ENCODE measurements around the gene ZNF628. TPM values are rescaled to one million over a fixed set of nuclear protein-coding genes. Genes with fewer than 3 reads are reported as not detected.

ZNF628 gene
- total RNA-seq, 4 donors from 2014 or later, result 2.1 to 12.0 (median 6.5) TPM

- Histone ChIP-seq H3K4me1 (peaks cover 0 to 13% of the 10 kb centered on the region in 2 donors), H3K36me3 (no peaks in the 10 kb centered on the region), H3K9me3 (no peaks in the 10 kb centered on the region), H3K27ac (peak overlapping the region; percentile 47 to 63 (median 54)), H3K27me3 (no peaks in the 10 kb centered on the region), H3K4me3 (replicated peaks in 1 of 3) (peak overlapping the region in 2 of 3 donors; percentile 35 to 60)
- WGBS, 2 donors, result 15 to 18% methylated on average over 15 to 27 of the region's 27 CpGs
- no peak for DNase-seq
- TF ChIP-seq POLR2A (IDR thresholded peaks at IDR 0.05) (peak in 1 of 2 donors; percentile 67), CTCF (IDR thresholded peaks at IDR 0.05) (no peak)
- intact Hi-C loops (cut with DNase I), result loop anchor here (2.0 kb wide), 1 partner anchor 41 kb away; no protein-coding TSS in a partner anchor
Measured at GRCh38 chr19:55461974-55462626, 14.3 kb upstream of the ZNF628 start.

DNA sequence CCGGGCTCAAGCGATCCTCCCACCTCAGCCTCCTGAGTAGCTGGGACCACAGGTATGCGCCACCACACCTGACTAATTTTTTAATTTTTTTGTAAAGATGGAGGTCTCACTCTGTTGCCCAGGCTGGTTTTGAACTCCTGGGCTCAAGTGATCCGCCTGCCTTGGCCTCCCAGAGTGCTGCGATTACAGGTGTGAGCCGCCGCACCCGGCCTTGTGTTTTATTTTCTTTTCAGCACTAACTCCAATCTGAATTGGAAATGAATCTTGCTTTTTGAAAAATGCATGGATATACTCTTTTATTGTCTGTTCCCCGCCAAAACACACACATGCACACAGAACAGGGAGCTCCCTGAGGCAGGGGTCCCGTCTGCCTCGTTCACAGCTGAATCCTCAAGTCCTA, 13.7 kb upstream of the ZNF628 start:
- H3K27ac ChIP-seq, result no peak overlapping the region
- no peak overlapping the region for H3K4me3 ChIP-seq (replicated peaks in 1 of 3)
- no peaks in the 10 kb centered on the region for H3K9me3 ChIP-seq
- H3K36me3 ChIP-seq, result no peaks in the 10 kb centered on the region
- TF ChIP-seq POLR2A (IDR thresholded peaks at IDR 0.05), result no peak
- TF ChIP-seq CTCF (IDR thresholded peaks at IDR 0.05), result no peak
- H3K27me3 ChIP-seq, result no peaks in the 10 kb centered on the region
- DNase-seq, result no peak
- 67 to 78% methylated on average over 11 of the region's 11 CpGs for WGBS, 2 donors
- peaks cover 0 to 16% of the 10 kb centered on the region in 2 donors for H3K4me1 ChIP-seq
- intact Hi-C loops (cut with DNase I), result loop anchor here (2.0 kb wide), 1 partner anchor 40 kb away; no protein-coding TSS in a partner anchor

- Histone ChIP-seq H3K4me3 (replicated peaks in 1 of 3) (no peak overlapping the region), H3K27ac (no peak overlapping the region), H3K27me3 (no peaks in the 10 kb centered on the region), H3K4me1 (peaks cover 0 to 20% of the 10 kb centered on the region in 2 donors), H3K36me3 (no peaks in the 10 kb centered on the region), H3K9me3 (no peaks in the 10 kb centered on the region)
- WGBS, 2 donors, result 76 to 79% methylated on average over 13 to 15 of the region's 15 CpGs
- intact Hi-C loops (cut with DNase I), result loop anchor here (2.0 kb wide), 1 partner anchor 39 kb away; no protein-coding TSS in a partner anchor
- TF ChIP-seq CTCF (IDR thresholded peaks at IDR 0.05) (no peak), POLR2A (IDR thresholded peaks at IDR 0.05) (no peak)
- DNase-seq, result no peak
Measured at GRCh38 chr19:55463583-55464031, 12.8 kb upstream of the ZNF628 start.

- WGBS, 2 donors, result 51 to 68% methylated on average over 4 to 17 of the region's 23 CpGs
- TF ChIP-seq POLR2A (IDR thresholded peaks at IDR 0.05) (no peak), CTCF (IDR thresholded peaks at IDR 0.05) (no peak)
- Histone ChIP-seq H3K27me3 (no peaks in the 10 kb centered on the region), H3K9me3 (no peaks in the 10 kb centered on the region), H3K4me1 (peaks cover 0 to 20% of the 10 kb centered on the region in 2 donors), H3K27ac (no peak overlapping the region), H3K4me3 (replicated peaks in 1 of 3) (no peak overlapping the region), H3K36me3 (no peaks in the 10 kb centered on the region)
- DNase-seq, result no peak
- intact Hi-C loops (cut with DNase I), result no loop called here
Measured at GRCh38 chr19:55464039-55464661, 12.3 kb upstream of the ZNF628 start.

DNA sequence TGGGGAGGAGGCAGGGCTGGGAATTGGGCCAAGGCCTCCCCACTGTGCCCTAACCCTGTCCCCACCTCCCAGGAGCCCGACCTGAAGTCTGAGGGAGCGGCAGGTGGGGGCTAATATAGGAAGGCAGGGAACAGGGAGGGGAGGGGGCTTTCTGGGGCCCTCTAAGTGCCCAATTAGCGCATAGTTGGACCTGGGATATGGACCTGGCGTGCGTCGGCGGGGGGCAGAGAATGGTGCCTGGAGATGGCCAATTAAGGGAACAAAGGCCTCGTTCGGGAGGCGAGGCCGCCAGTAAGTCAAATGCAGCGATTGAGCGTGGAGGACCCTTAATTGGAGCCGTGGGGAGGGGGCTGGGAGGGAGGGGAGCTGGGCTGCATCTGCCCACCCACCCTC, 11.8 kb upstream of the ZNF628 start, which contains the start of gene C19orf85:
TSS of gene C19orf85 (minus strand) at position 90 of the 393 bp plus-strand sequence. CDS start 197 bp downstream, outside the sequence.
- no peak for DNase-seq
- Histone ChIP-seq H3K9me3 (no peaks in the 10 kb centered on the region), H3K36me3 (no peaks in the 10 kb centered on the region), H3K27ac (no peak within 1 kb of the TSS), H3K4me3 (replicated peaks in 1 of 3) (no peak within 1 kb of the TSS), H3K4me1 (peaks cover 0 to 20% of the 10 kb centered on the region in 2 donors), H3K27me3 (no peaks in the 10 kb centered on the region)
- TF ChIP-seq POLR2A (IDR thresholded peaks at IDR 0.05) (no peak), CTCF (IDR thresholded peaks at IDR 0.05) (no peak)
- intact Hi-C loops (cut with DNase I), result no loop called here
- 71 to 77% methylated on average over 12 to 14 of the region's 14 CpGs for WGBS, 2 donors
